ENCODE data around the gene SPTLC1.

SPTLC1 gene

GRCh38 chr9:92098638-92099037 is 16.6 kb downstream of the SPTLC1 start:
- no peak for DNase-seq
- H3K9me3 Mint-ChIP-seq: peaks cover 16% of the 10 kb centered on the region
- peaks cover 84% of the 10 kb centered on the region for H3K36me3 Mint-ChIP-seq (ENCODE audit: low read depth)
- H3K27ac Mint-ChIP-seq: peak overlapping the region; percentile 79
- no peak for TF ChIP-seq CTCF (IDR thresholded peaks at IDR 0.05)
- H3K4me3 Mint-ChIP-seq: no peak overlapping the region
- H3K27me3 Mint-ChIP-seq (ENCODE audit: low read depth, poor library complexity): peaks cover 2% of the 10 kb centered on the region
- H3K4me1 Mint-ChIP-seq: no peaks in the 10 kb centered on the region

- Mint-ChIP-seq H3K4me1 (no peaks in the 10 kb centered on the region), H3K27me3 (ENCODE audit: low read depth, poor library complexity) (peaks cover 2% of the 10 kb centered on the region), H3K4me3 (no peak overlapping the region), H3K9me3 (peaks cover 16% of the 10 kb centered on the region), H3K27ac (peak overlapping the region; percentile 79), H3K36me3 (ENCODE audit: low read depth) (peaks cover 80% of the 10 kb centered on the region)
- TF ChIP-seq CTCF (IDR thresholded peaks at IDR 0.05): no peak
- peak; percentile 18 for DNase-seq
Observed at GRCh38 chr9:92097997-92098482, 17.2 kb downstream of the SPTLC1 start.

GRCh38 chr9:92095236-92095635 is 20.0 kb downstream of the SPTLC1 start:
- DNase-seq: no peak
- Mint-ChIP-seq H3K27ac (no peak overlapping the region), H3K9me3 (peaks cover 18% of the 10 kb centered on the region), H3K36me3 (ENCODE audit: low read depth) (peaks cover 74% of the 10 kb centered on the region), H3K4me3 (no peak overlapping the region), H3K4me1 (no peaks in the 10 kb centered on the region), H3K27me3 (ENCODE audit: low read depth, poor library complexity) (peaks cover 2% of the 10 kb centered on the region)
- TF ChIP-seq CTCF (IDR thresholded peaks at IDR 0.05): no peak

GRCh38 chr9:92094655-92095054 is 20.6 kb downstream of the SPTLC1 start:
- Mint-ChIP-seq H3K9me3 (peaks cover 24% of the 10 kb centered on the region), H3K36me3 (ENCODE audit: low read depth) (peaks cover 80% of the 10 kb centered on the region), H3K27ac (no peak overlapping the region), H3K4me3 (no peak overlapping the region), H3K4me1 (no peaks in the 10 kb centered on the region), H3K27me3 (ENCODE audit: low read depth, poor library complexity) (peaks cover 2% of the 10 kb centered on the region)
- no peak for TF ChIP-seq CTCF (IDR thresholded peaks at IDR 0.05)
- DNase-seq: no peak

GRCh38 chr9:92077888-92078287 is 37.3 kb downstream of the SPTLC1 start:
- H3K36me3 Mint-ChIP-seq (ENCODE audit: low read depth): peaks cover 36% of the 10 kb centered on the region
- no peak for DNase-seq
- no peak overlapping the region for H3K4me3 Mint-ChIP-seq
- no peak overlapping the region for H3K27ac Mint-ChIP-seq
- no peaks in the 10 kb centered on the region for H3K9me3 Mint-ChIP-seq
- no peaks in the 10 kb centered on the region for H3K4me1 Mint-ChIP-seq
- H3K27me3 Mint-ChIP-seq (ENCODE audit: low read depth, poor library complexity): no peaks in the 10 kb centered on the region
- no peak for TF ChIP-seq CTCF (IDR thresholded peaks at IDR 0.05)

GRCh38 chr9:92071634-92072033 is 43.6 kb downstream of the SPTLC1 start:
- Mint-ChIP-seq H3K27ac (no peak overlapping the region), H3K4me3 (no peak overlapping the region), H3K27me3 (ENCODE audit: low read depth, poor library complexity) (no peaks in the 10 kb centered on the region), H3K36me3 (ENCODE audit: low read depth) (peaks cover 37% of the 10 kb centered on the region), H3K9me3 (no peaks in the 10 kb centered on the region), H3K4me1 (peaks cover 11% of the 10 kb centered on the region)
- DNase-seq: no peak
- TF ChIP-seq CTCF (IDR thresholded peaks at IDR 0.05): no peak
